Activated naive CD8-positive, alpha-beta T cell (primary cell): Measurements from ENCODE around the gene ERC1.
"Not testable (repeated sequence)": the region's sequence is repeated elsewhere in the genome, so short reads cannot be mapped to it uniquely, and the experiment has no call there.

Source experiments
- H3K27ac Mint-ChIP-seq: one replicate; pipeline ENCODE4 v1.8.0; 2021; ENCODE audit warnings: mixed read lengths
- H3K27me3 Mint-ChIP-seq: one replicate; pipeline ENCODE4 v1.8.0; 2021; ENCODE audit warnings: mixed read lengths
- H3K36me3 Mint-ChIP-seq: one replicate; pipeline ENCODE4 v1.8.0; 2021; ENCODE audit warnings: mixed read lengths
- H3K4me1 Mint-ChIP-seq: one replicate; pipeline ENCODE4 v1.8.0; 2021; ENCODE audit warnings: low read depth, mixed read lengths
- H3K4me3 Mint-ChIP-seq: one replicate; pipeline ENCODE4 v1.8.0; 2021; ENCODE audit warnings: mild to moderate bottlenecking, mixed read lengths
- H3K9me3 Mint-ChIP-seq: one replicate; pipeline ENCODE4 v1.8.0; 2021; ENCODE audit warnings: low read depth, mixed read lengths

ERC1 gene

GRCh38 chr12:1309613-1310012 lies 318.6 kb downstream of the ERC1 start:
- Mint-ChIP-seq H3K36me3 (peaks cover 21% of the 10 kb centered on the region), H3K27ac (no peak overlapping the region), H3K4me1 (no peaks in the 10 kb centered on the region), H3K4me3 (no peak overlapping the region), H3K27me3 (no peaks in the 10 kb centered on the region), H3K9me3 (peaks cover 7% of the 10 kb centered on the region)

- Mint-ChIP-seq H3K4me3 (no peak overlapping the region), H3K36me3 (peaks cover 26% of the 10 kb centered on the region), H3K27ac (no peak overlapping the region), H3K4me1 (no peaks in the 10 kb centered on the region), H3K27me3 (no peaks in the 10 kb centered on the region), H3K9me3 (peaks cover 7% of the 10 kb centered on the region)
Observed at GRCh38 chr12:1310653-1311052, 319.6 kb downstream of the ERC1 start.

- H3K27me3 Mint-ChIP-seq = no peaks in the 10 kb centered on the region
- H3K36me3 Mint-ChIP-seq = peaks cover 26% of the 10 kb centered on the region
- H3K4me1 Mint-ChIP-seq = no peaks in the 10 kb centered on the region
- H3K4me3 Mint-ChIP-seq = no peak overlapping the region
- H3K27ac Mint-ChIP-seq = no peak overlapping the region
- H3K9me3 Mint-ChIP-seq = peaks cover 7% of the 10 kb centered on the region
Observed at GRCh38 chr12:1311145-1311544, 320.1 kb downstream of the ERC1 start.

- Mint-ChIP-seq H3K27me3 (no peaks in the 10 kb centered on the region), H3K4me1 (no peaks in the 10 kb centered on the region), H3K4me3 (no peak overlapping the region), H3K27ac (no peak overlapping the region), H3K36me3 (peaks cover 24% of the 10 kb centered on the region), H3K9me3 (peaks cover 7% of the 10 kb centered on the region)
Observed at GRCh38 chr12:1313906-1314305, 322.9 kb downstream of the ERC1 start.

- H3K4me3 Mint-ChIP-seq = no peak overlapping the region
- no peaks in the 10 kb centered on the region for H3K27me3 Mint-ChIP-seq
- no peaks in the 10 kb centered on the region for H3K4me1 Mint-ChIP-seq
- peaks cover 23% of the 10 kb centered on the region for H3K36me3 Mint-ChIP-seq
- H3K9me3 Mint-ChIP-seq = peaks cover 7% of the 10 kb centered on the region
- H3K27ac Mint-ChIP-seq = no peak overlapping the region
Observed at GRCh38 chr12:1314523-1314922, 323.5 kb downstream of the ERC1 start.

GRCh38 chr12:1316991-1317390 lies 326.0 kb downstream of the ERC1 start:
- not testable (repeated sequence) for H3K9me3 Mint-ChIP-seq, H3K4me3 Mint-ChIP-seq, H3K27me3 Mint-ChIP-seq, H3K27ac Mint-ChIP-seq, H3K4me1 Mint-ChIP-seq
- peaks cover 18% of the 10 kb centered on the region for H3K36me3 Mint-ChIP-seq

GRCh38 chr12:1318327-1319031 lies 327.5 kb downstream of the ERC1 start:
- Mint-ChIP-seq H3K27ac (no peak overlapping the region), H3K4me3 (no peak overlapping the region), H3K4me1 (no peaks in the 10 kb centered on the region), H3K36me3 (peaks cover 12% of the 10 kb centered on the region), H3K27me3 (no peaks in the 10 kb centered on the region), H3K9me3 (no peaks in the 10 kb centered on the region)

GRCh38 chr12:1319212-1319611 lies 328.2 kb downstream of the ERC1 start:
- H3K36me3 Mint-ChIP-seq = peaks cover 9% of the 10 kb centered on the region
- H3K9me3 Mint-ChIP-seq = no peaks in the 10 kb centered on the region
- no peak overlapping the region for H3K27ac Mint-ChIP-seq
- no peaks in the 10 kb centered on the region for H3K27me3 Mint-ChIP-seq
- H3K4me1 Mint-ChIP-seq = peaks cover under 1% of the 10 kb centered on the region
- no peak overlapping the region for H3K4me3 Mint-ChIP-seq

GRCh38 chr12:1320021-1320420 lies 329.0 kb downstream of the ERC1 start:
- no peaks in the 10 kb centered on the region for H3K27me3 Mint-ChIP-seq
- no peaks in the 10 kb centered on the region for H3K9me3 Mint-ChIP-seq
- H3K27ac Mint-ChIP-seq = no peak overlapping the region
- peaks cover 8% of the 10 kb centered on the region for H3K36me3 Mint-ChIP-seq
- peaks cover 2% of the 10 kb centered on the region for H3K4me1 Mint-ChIP-seq
- no peak overlapping the region for H3K4me3 Mint-ChIP-seq

GRCh38 chr12:1322821-1323220 lies 331.8 kb downstream of the ERC1 start:
- no peaks in the 10 kb centered on the region for H3K9me3 Mint-ChIP-seq
- no peaks in the 10 kb centered on the region for H3K27me3 Mint-ChIP-seq
- no peak overlapping the region for H3K4me3 Mint-ChIP-seq
- H3K4me1 Mint-ChIP-seq = peaks cover 2% of the 10 kb centered on the region
- no peak overlapping the region for H3K27ac Mint-ChIP-seq
- H3K36me3 Mint-ChIP-seq = peaks cover 11% of the 10 kb centered on the region

GRCh38 chr12:1324099-1324498 lies 333.1 kb downstream of the ERC1 start:
- Mint-ChIP-seq H3K4me3 (no peak overlapping the region), H3K36me3 (peaks cover 11% of the 10 kb centered on the region)

GRCh38 chr12:1324910-1325309 lies 333.9 kb downstream of the ERC1 start:
- Mint-ChIP-seq H3K27me3 (no peaks in the 10 kb centered on the region), H3K27ac (no peak overlapping the region), H3K36me3 (peaks cover 13% of the 10 kb centered on the region), H3K4me1 (peaks cover 2% of the 10 kb centered on the region), H3K9me3 (no peaks in the 10 kb centered on the region), H3K4me3 (no peak overlapping the region)

More at GRCh38 chr12:1324099-1324498, 333.1 kb downstream of the ERC1 start:
- Mint-ChIP-seq H3K27ac (no peak overlapping the region), H3K4me1 (peaks cover 2% of the 10 kb centered on the region), H3K9me3 (no peaks in the 10 kb centered on the region), H3K27me3 (no peaks in the 10 kb centered on the region)

GRCh38 chr12:1325666-1326065 lies 334.6 kb downstream of the ERC1 start:
- Mint-ChIP-seq H3K36me3 (peaks cover 13% of the 10 kb centered on the region), H3K9me3 (no peaks in the 10 kb centered on the region), H3K27ac (no peak overlapping the region), H3K27me3 (no peaks in the 10 kb centered on the region), H3K4me1 (peaks cover 2% of the 10 kb centered on the region), H3K4me3 (no peak overlapping the region)

GRCh38 chr12:1326258-1326657 lies 335.2 kb downstream of the ERC1 start:
- no peaks in the 10 kb centered on the region for H3K9me3 Mint-ChIP-seq
- H3K27me3 Mint-ChIP-seq = no peaks in the 10 kb centered on the region
- peaks cover 2% of the 10 kb centered on the region for H3K4me1 Mint-ChIP-seq
- no peak overlapping the region for H3K27ac Mint-ChIP-seq
- H3K36me3 Mint-ChIP-seq = peaks cover 13% of the 10 kb centered on the region
- H3K4me3 Mint-ChIP-seq = no peak overlapping the region

- Mint-ChIP-seq H3K36me3 (peaks cover 14% of the 10 kb centered on the region), H3K4me3 (no peak overlapping the region), H3K4me1 (peaks cover 2% of the 10 kb centered on the region), H3K27ac (no peak overlapping the region), H3K27me3 (no peaks in the 10 kb centered on the region), H3K9me3 (no peaks in the 10 kb centered on the region)
Observed at GRCh38 chr12:1328391-1328790, 337.4 kb downstream of the ERC1 start.

- no peak overlapping the region for H3K27ac Mint-ChIP-seq
- no peaks in the 10 kb centered on the region for H3K9me3 Mint-ChIP-seq
- H3K27me3 Mint-ChIP-seq = no peaks in the 10 kb centered on the region
- H3K4me1 Mint-ChIP-seq = no peaks in the 10 kb centered on the region
- no peak overlapping the region for H3K4me3 Mint-ChIP-seq
- peaks cover 18% of the 10 kb centered on the region for H3K36me3 Mint-ChIP-seq
Observed at GRCh38 chr12:1329784-1330476, 338.9 kb downstream of the ERC1 start.
